Endometrial microvascular endothelial cells (primary cell): ENCODE results near the gene IL13. TPM values are rescaled to one million over a fixed set of nuclear protein-coding genes. Genes with fewer than 3 reads are reported as not detected.

ENCODE experiments used
- in situ Hi-C: cut with HindIII; loops from 2 replicates; pipeline ENCODE4 v1.10.0; 2017; ENCODE audit warnings: low sequenced_read_pairs, low pct_unique_long_range_greater_than_20kb; ENCODE audit errors: inconsistent ontology term
- total RNA-seq: library from RNA; depleted of rRNA; stranded (reverse); fragments of >200 nt; gene quantifications from one replicate; pipeline ENCODE4 v1.2.3, GENCODE V29; 2015; ENCODE audit errors: inconsistent ontology term

The IL13 gene
- total RNA-seq, 1 donor from 2014 or later = not detected

GRCh38 chr5:132651838-132652469 is 6.0 kb upstream of the IL13 start:
- in situ Hi-C loops = no loop called here

GRCh38 chr5:132653716-132654115 is 4.3 kb upstream of the IL13 start:
- in situ Hi-C loops = no loop called here

GRCh38 chr5:132655821-132656773 is 1.9 kb upstream of the IL13 start:
- in situ Hi-C loops = no loop called here

GRCh38 chr5:132656774-132657355 is 1.1 kb upstream of the IL13 start:
- in situ Hi-C loops = no loop called here

GRCh38 chr5:132658381-132659302 is 669 bp downstream of the IL13 start:
- in situ Hi-C loops = no loop called here

GRCh38 chr5:132659598-132660493 is 1.9 kb downstream of the IL13 start:
- in situ Hi-C loops = no loop called here

GRCh38 chr5:132661231-132662003 is 3.4 kb downstream of the IL13 start:
- in situ Hi-C loops = no loop called here

GRCh38 chr5:132662004-132662401 is 4.0 kb downstream of the IL13 start:
- in situ Hi-C loops = no loop called here

GRCh38 chr5:132662925-132663770 is 5.2 kb downstream of the IL13 start:
- in situ Hi-C loops = no loop called here

GRCh38 chr5:132663771-132664695 is 6.1 kb downstream of the IL13 start:
- in situ Hi-C loops = no loop called here

- in situ Hi-C loops = no loop called here
Observed at GRCh38 chr5:132664696-132665209, 6.8 kb downstream of the IL13 start.

GRCh38 chr5:132665574-132666080 is 7.7 kb downstream of the IL13 start:
- in situ Hi-C loops = no loop called here

- in situ Hi-C loops = no loop called here
Observed at GRCh38 chr5:132666310-132667123, 8.5 kb downstream of the IL13 start.

- in situ Hi-C loops = no loop called here
Observed at GRCh38 chr5:132667309-132667708, 9.3 kb downstream of the IL13 start.
